Fibroblast of the aortic adventitia (primary cell): ENCODE measurements around the gene CD3D. TPM values are rescaled to one million over a fixed set of nuclear protein-coding genes. Genes with fewer than 3 reads are reported as not detected.

ENCODE experiments used
- DNase-seq: peaks from one replicate; pipeline ENCODE4 v3.0.0-alpha.2; 2010; ENCODE audit warnings: low read depth
- H3K4me3 ChIP-seq: 2 replicates; pipeline ENCODE4 v1.5.1; 2011; ENCODE audit warnings: low read depth, mild to moderate bottlenecking, control low read depth, low read length, moderate library complexity
- CTCF ChIP-seq: IDR thresholded peaks from 2 replicates; pipeline ENCODE4 v1.5.1; 2011; ENCODE audit warnings: mild to moderate bottlenecking, low read length, control low read depth, inconsistent platforms; ENCODE audit not compliant: insufficient read depth
- total RNA-seq: library from RNA; depleted of rRNA; stranded (reverse); fragments of >200 nt; gene quantifications from 2 replicates; pipeline ENCODE4 v1.2.3, GENCODE V29; 2012; ENCODE audit warnings: low replicate concordance

CD3D gene
- total RNA-seq, 1 donor = not detected

DNA sequence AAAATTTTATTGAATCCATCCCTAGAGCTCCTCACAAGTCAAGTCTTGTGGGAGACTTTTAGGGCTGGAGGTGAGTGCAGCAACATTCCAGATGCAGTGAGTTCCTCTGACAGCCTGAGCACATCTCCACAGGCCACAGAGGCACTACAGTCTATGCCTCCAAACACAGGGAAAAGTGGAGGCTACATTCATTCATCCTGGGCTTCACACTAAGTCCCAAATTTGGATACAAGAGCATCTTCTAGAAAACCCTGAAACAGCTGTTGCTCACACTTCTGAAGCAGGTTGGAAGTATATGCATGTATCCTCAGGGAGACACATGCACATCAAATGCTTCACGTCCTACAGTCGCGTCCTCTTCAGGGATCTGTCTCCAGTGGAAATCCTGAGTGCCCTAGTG lies 1.2 kb downstream of the CD3D start:
- TF ChIP-seq CTCF = no peak
- DNase-seq = no peak
- no peak overlapping the region for H3K4me3 ChIP-seq

GRCh38 chr11:118340449-118340848 lies 2.1 kb downstream of the CD3D start:
- no peak for TF ChIP-seq CTCF
- no peak for DNase-seq
- H3K4me3 ChIP-seq = no peak overlapping the region

GRCh38 chr11:118339281-118339961 lies 3.1 kb downstream of the CD3D start:
- TF ChIP-seq CTCF = no peak
- no peak for DNase-seq
- no peak overlapping the region for H3K4me3 ChIP-seq

GRCh38 chr11:118338637-118339061 lies 3.9 kb downstream of the CD3D start:
- no peak overlapping the region for H3K4me3 ChIP-seq
- DNase-seq = no peak
- no peak for TF ChIP-seq CTCF

DNA sequence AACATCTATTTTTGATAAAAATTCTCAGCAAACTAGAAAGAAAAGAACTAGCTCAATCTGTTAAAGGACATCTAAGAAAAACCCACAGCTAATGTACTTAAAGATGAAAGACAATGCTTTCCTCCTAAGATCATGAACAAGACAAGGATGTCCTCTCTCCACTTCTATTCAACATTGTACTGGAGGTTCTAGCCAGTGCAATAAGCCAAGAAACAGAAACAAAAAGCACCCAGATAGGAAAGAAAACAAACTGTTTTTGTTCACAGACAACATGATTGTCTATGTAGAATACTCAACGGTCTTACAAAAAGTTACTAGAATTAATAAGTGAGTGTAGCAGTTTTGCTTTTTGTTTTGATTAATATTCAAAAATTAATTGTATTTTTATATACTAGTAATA lies 7.8 kb downstream of the CD3D start:
- no peak for DNase-seq
- no peak for TF ChIP-seq CTCF
- no peak overlapping the region for H3K4me3 ChIP-seq

DNA sequence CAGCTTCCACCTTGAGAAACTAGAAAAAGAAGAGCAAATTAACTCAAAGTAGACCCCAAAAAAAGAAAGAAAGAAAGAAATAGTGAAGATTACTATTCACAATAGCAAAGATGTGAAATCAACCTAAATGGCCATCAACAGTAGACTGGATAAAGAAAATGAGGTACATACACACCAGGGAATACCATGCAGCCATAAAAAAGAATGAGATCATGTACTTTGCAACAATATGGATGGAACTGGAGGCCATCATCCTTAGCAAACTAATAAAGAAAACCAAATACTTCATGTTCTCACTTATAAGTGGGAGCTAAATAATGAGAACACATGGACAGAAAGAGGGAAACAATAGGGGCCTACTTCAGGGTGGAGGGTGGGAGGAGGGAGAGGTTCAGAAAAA lies 13.8 kb downstream of the CD3D start:
- H3K4me3 ChIP-seq = no peak overlapping the region
- TF ChIP-seq CTCF = no peak
- DNase-seq = no peak

DNA sequence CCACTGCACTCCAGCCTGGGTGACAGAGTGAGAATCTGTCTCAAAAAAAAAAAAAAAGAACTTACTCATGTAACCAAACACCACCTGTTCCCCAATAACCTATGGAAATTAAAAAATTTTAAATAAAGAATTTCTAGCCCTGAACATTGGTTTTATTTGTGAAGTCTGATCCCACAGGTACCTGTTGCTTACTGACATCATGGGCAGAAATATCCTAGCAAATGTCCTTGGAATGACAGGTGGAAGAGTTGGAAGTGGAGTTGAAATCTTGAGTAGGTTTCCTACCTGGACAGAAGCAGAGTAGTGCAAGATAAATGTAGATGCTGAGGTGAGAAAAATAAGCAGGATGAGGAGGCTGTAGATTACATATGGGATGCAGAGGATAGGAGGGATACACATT lies 17.2 kb downstream of the CD3D start:
- no peak overlapping the region for H3K4me3 ChIP-seq
- no peak for DNase-seq
- TF ChIP-seq CTCF = no peak
